GM18511 (cell line): ENCODE data around the gene TANGO2.

Experiments
- ATAC-seq: cut with Tn5 transposase; IDR thresholded peaks from one replicate; pipeline ENCODE4 v1.9.1; 2021; ENCODE audit warnings: mild to moderate bottlenecking, moderate library complexity; ENCODE audit not compliant: unreplicated experiment

Gene TANGO2

GRCh38 chr22:20083157-20083890, 62.4 kb downstream of the TANGO2 start:
- no peak for ATAC-seq

DNA sequence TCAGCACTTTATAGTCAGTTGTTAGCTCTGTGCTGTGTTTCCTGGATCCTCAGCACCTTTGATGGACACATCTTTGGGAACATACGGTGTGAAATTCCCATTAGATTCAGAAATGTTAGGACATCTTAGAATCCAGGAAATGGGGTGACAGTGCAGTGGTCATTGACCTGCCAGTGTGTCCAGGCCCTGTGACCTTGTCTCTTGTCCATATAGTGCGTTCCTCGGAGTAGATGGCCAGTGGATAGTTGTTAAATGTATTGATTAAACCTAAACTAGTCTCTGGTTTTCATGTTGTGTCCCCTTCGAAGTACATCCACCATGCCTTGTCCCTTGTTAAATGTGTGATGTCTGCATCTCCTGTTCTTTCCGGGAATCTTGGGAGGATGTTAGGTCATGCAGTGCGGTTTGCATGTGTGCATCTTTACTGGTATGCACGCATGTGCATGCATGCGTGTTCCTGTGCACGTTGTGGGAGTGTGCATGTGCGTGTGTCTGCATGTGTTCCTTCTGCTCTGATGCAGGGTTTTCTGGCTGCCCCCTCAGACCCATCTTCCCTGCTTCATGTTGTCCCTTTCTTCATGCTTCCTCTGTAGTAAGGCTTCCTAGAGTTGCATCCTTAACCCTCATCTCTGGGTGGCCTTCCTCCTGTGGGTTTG, 63.1 kb downstream of the TANGO2 start:
- no peak for ATAC-seq

DNA sequence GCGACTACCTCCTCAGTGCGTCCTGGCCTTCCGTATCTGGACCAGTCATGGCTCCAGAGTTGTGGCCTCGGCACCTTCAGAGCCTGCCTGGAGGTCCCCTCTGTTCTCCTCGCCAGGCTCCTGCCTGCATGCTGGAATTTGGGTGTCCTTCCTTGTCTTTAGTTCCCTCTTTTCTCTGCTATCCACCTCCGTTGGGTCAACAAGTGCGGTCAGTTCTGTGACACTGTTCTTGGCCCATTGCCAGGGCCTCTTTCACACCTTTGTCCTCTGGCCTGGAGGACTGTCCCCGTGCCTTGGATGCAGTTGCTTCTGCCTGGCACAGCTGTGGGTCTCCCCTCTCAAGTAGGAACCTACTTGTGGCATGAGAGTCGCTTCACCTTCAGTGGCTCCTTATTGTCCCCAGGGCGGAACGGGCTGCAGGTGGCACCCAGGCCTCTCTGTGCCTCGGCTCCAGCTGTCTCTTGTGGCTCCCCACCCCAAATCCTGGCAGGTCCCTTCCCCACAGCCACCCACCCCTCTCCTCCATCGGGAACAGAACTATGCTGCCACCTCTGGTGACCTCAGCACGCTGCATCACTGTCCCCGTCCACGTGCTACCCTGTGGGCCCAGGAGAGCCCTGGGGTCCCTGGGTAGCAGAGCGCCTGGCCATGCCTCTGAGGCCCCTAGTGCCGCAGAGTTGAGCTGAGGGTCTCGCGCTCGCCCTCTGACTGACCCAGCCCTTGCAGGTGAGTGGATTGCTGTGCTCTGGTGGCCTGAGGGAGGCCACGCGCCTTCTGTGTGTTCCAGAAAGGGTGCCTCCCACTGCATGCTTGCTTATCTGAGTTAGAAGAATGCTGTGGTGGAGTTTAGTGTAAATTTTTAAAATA, 63.9 kb downstream of the TANGO2 start:
- ATAC-seq = no peak

DNA sequence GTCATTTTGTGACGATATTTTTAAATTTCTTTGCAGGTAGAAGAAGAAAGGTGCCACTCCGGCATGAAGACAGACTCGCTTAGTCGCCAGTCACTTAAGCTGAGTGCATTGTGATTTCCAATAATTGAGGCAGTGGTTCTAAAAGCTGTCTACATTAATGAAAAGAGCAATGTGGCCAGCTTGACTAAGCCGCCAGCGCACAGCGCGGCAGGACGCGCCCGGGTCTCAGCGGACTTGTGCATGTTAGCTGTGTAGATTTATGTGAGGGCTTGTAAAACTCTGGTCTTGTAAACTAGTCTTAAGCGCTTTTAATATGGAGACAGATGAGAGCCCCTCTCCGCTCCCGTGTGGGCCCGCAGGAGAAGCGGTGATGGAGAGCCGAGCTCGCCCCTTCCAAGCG, 64.7 kb downstream of the TANGO2 start:
- ATAC-seq = no peak

- ATAC-seq = no peak
Measured at GRCh38 chr22:20086101-20086599, 65.2 kb downstream of the TANGO2 start.

GRCh38 chr22:20086763-20087162, 65.9 kb downstream of the TANGO2 start:
- ATAC-seq = no peak

GRCh38 chr22:20087319-20088262, 66.7 kb downstream of the TANGO2 start:
- ATAC-seq = no peak

DNA sequence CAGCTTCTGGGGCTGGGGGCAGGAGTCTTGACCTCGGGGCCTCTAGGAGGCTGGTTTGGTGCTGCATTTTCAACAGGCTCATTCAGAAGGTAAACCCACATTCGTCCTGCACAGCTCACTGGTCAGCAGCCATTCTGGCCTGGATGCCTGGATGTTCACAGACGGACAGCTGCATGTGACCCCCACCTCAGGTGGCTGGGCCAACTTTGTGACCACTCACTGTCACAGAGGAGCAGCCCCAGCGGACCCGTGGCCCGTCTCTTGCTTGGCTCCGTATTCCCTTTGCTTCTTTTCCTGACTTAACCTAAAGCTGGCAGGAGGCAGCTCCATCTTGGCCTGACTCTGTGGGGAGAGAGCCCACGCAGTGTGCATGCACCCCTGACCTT, 67.3 kb downstream of the TANGO2 start:
- ATAC-seq = no peak

DNA sequence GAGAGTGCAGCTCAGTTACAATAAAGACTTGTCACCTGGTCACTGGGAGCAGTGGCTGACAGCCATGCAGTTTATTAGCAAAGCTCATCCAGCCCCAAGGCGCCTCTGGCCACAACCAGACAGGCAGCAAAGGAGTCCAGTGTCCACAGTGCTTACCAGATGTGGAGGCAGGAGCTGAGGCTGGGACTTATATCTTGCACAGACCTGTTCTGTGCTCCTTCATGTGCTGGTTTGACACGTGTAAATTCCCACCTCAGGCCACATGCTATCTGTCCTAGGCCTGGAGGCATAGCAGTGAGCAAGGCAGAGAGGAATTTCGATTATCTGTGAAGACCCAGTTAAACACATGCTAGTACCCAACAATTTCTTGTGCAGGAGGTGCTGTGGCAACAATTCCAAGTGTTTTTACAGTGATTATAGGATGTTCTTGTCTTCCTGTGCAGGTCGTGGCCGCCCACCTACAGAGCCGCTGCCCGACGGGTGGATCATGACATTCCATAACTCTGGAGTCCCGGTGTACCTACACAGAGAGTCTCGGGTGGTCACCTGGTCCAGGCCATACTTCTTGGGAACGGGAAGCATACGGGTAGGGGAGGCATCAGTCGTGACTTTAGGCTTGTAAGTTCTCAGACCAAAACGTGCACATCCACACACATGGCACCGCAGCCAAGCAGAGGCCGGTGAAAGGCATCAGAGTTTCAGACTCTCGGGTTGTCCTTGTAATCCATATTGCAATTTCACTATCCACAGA, 68.5 kb downstream of the TANGO2 start:
- no peak for ATAC-seq

GRCh38 chr22:20089977-20090729, 69.2 kb downstream of the TANGO2 start:
- no peak for ATAC-seq

GRCh38 chr22:20090730-20091240, 69.9 kb downstream of the TANGO2 start:
- no peak for ATAC-seq

GRCh38 chr22:20091690-20092476, 71.0 kb downstream of the TANGO2 start:
- ATAC-seq = no peak

DNA sequence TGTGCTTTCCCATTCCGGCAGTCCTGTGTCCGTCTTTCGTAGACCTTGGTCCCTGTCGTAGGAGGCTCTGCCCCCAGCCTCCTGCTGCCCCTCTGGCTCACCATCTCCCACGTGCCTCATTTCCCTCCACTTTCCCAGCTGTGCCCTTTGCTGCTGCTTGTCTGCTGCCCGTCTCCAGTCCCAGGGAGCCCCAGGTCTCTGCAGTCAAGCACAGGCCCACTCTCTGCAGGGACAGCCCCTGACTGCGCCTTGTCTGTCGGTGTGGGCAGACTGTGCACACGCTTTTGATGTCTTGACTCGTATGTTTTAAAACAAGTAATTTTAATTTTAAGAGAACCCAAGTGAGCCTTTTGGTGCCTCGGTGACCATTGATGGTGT, 71.6 kb downstream of the TANGO2 start:
- ATAC-seq = no peak

GRCh38 chr22:20093418-20094196, 72.7 kb downstream of the TANGO2 start:
- ATAC-seq = no peak

GRCh38 chr22:20094197-20094807, 73.4 kb downstream of the TANGO2 start:
- ATAC-seq = no peak

GRCh38 chr22:20095521-20095920, 74.6 kb downstream of the TANGO2 start:
- no peak for ATAC-seq
